NOMO-1 treated with dmso at 0.1 percent for 144 hours (cell line): ENCODE data around the gene PKD1.

Experiments used
- DNase-seq: peaks from one replicate; lab custom pipeline; 2025; ENCODE audit not compliant: unreplicated experiment; lab: John Stamatoyannopoulos, UW

Gene PKD1

DNA sequence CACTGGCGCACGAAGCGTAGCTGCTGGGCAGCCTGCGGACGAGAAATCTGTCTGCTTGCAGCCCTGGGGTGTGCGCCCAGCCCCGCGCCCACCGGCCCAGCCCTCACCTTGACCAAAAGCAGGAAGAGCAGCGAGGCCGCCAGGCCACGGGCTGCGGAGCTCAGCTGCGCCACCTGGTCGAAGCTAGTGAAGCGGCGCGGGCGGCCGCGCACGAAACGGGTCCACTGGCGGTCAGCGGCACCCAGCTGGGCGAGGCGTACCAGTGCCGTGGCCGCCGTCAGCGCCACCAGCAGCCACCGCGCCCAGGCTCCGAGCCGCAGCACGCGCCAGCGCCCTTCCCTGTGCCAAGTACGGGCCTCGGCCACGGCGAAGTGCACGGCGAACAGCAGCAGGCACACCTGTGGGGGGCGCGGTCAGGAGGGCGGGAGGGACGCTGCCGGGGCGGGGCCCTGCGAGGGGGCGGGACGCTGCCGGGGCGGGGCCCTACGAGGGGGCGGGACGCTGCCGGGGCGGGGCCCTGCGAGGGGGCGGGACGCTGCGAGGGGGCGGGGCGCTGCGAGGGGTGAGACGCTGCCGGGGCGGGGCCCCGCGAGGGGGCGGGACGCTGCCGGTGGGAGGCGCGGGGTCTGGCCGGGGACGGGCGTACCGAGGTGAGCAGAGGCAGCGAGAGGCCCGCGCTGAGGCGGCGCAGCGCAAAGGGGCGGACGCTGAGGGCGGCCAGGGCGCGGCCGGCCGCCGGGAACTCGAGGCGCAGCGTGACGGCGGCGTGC, 44.7 kb downstream of the PKD1 start:
- DNase-seq = no peak

DNA sequence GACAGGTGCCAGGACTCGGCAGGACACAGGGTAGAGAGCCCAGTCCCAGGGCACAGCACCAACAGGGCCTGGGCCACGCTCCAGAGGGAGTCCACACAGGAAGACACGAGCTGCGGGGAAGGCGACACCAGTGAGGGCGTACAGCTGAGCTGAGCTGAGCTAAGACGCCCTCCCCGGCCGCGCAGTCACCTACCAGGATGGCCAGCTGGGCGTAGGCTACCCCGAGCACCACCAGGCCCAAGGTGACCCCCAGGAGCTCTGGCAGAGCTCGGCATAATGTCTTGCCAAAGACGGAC, 45.3 kb downstream of the PKD1 start:
- DNase-seq = no peak

DNA sequence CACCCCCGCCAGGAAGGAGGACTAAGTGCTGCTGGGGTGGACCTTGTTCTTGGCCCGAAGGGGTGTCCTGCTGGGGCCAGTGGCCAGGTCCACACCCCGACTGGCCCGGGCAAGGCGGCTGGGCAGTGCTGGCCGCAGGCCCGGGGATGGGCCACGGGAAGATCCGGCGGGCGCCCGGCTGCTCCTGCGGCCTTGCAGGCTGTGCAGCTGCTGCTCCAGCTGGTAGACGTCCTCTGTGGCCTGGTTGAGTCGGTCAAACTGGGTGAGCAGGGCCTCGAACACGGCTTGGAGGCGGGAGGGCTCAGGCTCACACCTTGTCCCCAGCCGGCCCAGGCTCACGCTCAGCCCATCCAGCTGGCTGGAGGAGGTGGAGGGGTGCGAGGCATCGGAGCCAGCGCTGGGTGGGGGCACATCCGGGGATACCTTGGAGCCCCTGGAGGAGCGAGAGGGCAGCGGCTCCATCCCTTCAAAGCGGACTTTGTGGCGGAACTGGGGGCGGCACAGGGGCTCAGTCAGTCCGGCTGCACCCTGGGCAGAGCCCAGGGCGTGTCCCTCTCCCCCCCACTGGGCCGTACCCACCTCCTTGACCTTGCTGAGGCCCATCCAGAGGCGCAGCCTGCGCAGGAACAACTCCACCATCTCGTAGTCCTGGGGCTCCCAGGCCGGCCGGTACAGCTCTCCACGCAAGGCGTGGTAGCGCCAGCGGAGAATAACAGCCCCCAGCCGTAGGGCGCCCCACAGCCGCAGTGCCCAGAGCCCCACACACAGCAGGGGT, 45.8 kb downstream of the PKD1 start:
- no peak for DNase-seq

DNA sequence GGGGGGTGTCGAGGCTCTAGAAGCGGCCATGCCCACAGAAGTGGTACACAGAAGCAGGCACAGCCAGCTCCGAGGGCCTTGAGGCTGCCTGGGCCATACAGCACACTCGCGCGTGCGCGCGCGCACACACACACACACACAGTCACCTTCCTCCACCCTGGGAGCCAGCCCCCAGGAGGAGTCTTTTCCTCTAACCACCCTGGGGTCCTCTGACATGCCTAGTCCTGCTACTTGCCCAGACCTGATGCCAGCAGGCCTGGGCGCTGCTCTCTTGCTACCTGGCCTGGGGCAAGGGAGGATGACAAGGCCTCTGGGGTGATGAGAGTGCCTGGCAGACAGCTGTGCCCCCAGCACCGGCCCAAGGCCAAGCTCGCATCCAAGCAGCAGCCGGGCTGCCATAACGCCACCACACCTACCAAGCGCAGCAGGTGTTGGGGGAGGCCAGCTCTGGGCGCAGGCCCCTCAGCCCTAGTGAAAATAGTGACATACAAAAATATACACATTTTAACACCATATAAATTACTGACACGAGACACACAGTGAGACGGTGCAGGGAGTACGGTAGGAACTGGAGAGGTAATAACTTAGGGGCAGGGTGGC, 46.8 kb downstream of the PKD1 start:
- DNase-seq = no peak

DNA sequence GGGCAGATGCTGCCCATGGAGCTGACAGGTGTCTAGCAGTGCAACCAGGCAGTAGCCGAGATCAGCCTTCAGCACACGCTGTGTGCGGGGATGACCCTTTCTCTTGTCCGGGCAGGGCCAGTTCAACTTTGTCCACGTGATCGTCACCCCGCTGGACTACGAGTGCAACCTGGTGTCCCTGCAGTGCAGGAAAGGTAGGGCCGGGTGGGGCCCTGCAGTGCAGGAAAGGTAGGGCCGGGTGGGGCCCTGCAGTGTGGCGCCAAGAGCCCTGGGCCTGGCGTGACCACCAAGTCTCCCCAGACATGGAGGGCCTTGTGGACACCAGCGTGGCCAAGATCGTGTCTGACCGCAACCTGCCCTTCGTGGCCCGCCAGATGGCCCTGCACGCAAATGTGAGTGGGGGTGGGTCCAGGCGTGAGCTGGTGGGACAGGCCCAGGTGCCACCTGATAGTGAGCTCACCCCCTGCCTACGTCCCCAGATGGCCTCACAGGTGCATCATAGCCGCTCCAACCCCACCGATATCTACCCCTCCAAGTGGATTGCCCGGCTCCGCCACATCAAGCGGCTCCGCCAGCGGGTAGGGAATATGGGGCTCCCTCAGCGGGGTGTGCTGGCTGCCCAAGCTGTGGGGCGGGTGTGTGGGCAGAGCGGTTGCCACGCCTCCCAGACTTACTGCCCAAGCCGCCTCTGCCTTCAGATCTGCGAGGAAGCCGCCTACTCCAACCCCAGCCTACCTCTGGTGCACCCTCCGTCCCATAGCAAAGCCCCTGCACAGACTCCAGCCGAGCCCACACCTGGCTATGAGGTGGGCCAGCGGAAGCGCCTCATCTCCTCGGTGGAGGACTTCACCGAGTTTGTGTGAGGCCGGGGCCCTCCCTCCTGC, 47.7 kb downstream of the PKD1 start:
- DNase-seq = no peak

DNA sequence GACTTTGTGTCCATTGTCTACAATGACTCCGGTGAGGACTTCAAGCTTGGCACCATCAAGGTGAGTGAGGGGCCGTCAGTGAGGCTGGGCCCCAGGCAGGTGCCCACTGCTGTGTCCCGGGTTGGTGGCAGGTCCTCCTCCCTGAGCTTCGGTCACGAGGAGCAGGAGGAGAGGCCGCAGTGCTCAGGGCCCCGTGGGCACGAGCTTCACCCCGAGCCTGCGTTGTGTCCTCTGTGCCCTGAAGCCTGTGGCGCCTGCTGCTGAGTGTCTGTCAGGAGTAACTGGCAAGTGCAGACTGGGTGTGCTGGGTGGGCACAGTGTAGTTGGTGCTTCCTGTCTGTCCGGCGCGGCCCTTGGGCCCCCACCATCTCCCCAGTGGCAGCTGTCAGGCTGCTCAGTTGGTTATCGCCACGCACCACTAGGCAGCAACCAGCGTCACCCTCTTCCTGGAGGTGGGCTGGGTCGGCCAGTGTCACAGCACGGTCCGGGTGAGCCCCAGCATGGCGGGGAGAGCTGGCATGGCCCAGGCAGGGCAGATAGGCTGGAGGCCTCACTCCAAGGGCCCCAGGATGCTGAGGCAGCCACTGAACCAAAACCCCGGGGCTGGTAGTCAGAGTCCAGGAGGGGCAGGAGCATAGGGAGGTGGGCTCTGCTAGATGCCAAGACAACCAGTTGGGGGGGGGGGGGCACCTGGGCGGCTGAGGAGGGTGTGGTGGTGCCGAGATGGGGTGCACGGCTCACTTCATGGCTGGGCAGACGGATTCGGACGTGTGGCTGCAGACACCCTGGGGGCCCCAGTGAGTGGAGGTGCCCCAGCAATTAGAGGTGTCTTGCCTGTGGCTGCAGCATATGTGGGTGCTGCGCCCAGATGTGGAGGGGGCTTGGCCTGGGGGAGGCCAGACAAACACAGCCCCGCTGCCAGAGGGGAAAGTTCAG, 48.6 kb downstream of the PKD1 start:
- no peak for DNase-seq

DNA sequence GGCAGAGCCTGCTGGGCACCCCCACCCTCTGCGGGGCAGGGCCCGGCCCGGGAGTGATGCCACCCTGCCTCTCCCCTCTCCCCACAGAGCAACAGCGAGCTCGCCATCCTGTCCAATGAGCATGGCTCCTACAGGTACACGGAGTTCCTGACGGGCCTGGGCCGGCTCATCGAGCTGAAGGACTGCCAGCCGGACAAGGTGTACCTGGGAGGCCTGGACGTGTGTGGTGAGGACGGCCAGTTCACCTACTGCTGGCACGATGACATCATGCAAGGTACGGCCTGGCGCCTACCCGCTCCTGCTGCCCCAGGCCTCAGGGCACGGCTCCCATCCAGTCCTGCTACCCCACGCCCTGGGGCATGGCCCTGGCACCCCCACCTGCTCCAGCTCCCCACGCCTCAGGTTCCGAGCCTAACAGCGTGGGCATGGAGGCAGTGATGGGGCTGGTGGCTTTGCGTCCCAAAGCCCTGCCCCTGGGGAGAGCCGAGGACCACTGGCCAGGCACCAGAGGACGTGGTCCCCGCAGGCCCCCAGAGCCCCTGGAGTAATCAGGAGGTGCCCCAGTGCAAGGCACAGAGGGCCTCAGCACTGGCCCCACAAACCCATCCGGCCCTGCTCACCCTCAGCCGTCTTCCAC, 49.5 kb downstream of the PKD1 start:
- DNase-seq = no peak

DNA sequence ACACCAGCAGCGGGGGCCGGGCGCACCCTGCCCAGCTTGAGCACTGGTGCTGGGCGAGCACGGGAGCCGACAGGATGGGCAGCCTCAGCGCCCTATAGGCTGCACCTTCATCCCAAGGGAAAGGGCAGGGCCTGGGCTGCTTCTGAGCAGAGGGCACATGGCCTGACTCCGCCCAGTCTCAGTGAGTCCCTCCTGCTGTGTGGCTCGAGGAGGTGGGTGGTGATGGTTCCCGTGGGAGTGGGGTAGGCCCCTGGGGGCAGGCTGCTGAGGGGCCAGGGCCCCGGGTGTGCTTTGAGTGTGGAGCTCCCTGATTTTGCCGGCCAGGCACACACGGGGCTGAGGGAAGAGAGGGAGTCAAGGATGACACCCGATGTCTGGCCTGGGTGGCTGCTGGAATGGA, 50.0 kb downstream of the PKD1 start:
- no peak for DNase-seq

DNA sequence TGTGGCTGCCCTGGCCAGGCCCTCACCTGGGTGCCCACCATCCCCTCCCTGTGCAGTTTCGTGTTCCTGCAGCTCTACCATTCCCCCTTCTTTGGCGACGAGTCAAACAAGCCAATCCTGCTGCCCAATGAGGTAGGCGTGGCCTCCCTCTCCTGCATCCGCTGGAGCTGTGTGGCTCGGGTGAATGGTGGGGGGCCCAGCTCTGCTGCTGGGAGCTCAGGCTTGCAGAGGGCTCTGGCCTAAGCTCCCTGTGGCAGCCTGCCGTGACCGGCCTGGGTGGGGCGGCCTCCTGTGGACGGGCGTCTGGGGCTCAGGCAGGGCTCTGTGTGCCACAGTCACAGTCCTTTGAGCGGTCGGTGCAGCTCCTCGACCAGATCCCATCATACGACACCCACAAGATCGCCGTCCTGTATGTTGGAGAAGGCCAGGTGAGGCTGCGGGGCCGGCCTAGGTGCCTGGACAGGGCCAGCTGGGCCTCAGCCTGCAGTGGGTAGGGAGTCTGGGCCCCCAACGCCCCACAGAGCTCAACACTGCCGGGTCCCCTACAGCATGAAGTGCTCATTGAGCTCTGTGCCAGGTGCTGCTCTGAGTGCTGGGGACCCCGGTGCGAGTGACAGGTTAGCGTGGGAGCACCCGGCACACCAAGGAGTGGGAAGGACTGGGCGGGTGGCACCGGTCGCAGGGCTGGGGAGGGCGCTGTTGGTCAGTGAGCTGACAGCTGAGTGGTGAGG, 50.6 kb downstream of the PKD1 start:
- DNase-seq = no peak

DNA sequence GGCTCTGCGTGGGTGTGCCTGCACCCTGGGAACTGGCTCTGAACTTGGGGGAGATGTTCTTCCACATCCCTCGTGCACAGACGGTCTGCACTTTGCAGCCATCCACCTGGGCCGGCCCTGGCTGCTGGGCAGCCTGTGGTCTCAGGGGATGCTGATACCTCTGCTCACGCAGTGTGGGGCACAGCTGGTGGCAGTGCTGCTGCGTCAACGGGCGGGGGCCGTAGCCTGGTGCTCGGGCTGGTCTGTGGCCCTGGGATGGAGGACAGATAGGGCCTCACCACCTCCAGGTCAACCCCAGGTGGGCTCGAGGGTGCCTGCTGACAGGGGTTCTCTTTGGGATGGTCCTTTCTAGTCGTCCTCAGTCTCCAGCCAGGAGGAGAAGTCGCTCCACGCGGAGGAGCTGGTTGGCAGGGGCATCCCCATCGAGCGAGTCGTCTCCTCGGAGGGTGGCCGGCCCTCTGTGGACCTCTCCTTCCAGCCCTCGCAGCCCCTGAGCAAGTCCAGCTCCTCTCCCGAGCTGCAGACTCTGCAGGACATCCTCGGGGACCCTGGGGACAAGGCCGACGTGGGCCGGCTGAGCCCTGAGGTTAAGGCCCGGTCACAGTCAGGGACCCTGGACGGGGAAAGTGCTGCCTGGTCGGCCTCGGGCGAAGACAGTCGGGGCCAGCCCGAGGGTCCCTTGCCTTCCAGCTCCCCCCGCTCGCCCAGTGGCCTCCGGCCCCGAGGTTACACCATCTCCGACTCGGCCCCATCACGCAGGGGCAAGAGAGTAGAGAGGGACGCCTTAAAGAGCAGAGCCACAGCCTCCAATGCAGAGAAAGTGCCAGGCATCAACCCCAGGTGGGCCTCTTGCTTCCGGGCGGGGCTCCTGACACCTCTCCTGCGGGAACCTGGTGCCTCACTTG, 51.6 kb downstream of the PKD1 start:
- DNase-seq = no peak

DNA sequence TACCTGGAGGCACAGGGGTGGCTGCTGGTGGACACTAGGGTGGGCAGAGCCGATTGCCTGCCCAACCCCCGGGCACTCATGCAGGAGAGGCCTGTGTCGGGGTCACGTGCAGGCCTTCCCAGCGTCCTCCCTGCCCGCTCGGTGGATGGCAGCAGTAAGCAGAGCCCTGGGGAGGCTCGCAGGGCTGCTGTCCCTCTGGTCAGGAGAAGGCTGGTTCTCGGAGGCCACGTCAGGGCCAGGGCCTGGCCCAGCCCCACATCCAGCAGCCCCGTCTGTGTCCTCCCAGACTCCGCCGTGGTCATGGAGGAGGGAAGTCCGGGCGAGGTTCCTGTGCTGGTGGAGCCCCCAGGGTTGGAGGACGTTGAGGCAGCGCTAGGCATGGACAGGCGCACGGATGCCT, 52.3 kb downstream of the PKD1 start:
- DNase-seq = no peak

DNA sequence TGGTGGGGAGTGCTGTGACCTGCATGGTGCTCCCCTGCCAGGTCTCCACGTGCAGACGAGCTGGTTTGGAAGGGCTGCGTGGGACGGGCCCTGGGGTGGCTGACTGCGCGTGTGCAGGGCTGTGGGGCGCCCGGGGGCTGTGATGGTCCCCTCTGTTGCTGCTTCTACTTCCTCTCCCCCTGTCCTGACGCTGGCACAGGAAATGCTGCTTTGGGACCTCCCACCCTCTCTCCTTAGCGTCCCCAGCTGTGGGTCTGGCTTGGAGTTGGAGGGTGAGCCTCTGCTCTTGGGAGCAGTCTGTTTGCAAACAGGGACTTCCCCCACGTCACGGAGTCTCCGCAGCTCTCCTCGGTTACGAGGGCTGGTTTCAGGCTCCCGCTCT, 52.7 kb downstream of the PKD1 start:
- DNase-seq = no peak

DNA sequence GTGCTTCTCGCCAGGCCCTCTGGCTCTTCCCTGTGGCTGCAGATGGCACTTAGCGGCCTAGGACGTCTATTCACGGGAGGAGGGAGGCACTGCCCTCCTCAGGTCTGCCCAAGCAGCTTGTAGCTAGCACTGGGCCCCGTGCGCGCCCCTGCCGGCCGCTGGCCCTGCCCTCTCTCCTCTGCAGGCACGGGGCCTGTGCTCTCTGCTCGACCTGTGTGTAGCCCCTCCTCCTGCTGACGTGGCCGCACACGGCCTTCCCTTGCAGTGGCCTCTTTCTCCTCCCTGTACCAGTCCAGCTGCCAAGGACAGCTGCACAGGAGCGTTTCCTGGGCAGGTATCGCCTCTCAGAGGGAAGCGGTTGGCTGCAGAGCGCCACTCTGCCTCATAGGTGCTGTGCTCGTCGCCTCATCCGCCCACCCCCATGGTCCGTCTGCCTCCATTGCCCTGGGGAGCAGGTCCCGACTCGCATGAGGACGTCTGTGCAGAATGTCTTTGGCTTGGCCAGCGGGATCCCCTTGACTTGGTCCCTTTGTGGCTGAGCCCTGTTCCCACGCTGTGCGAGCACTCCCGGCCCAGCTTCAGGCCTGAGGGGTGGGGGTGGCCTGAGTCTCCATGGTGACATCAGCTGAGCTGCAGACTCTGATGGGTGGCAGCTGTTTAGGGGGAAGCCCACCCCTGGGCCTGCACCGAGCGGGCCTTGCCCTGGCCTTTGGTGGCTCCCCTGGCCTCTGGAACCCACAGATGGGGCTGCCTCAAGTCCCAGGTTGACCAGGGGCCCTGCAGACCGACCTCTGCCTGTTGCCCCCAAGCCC, 53.3 kb downstream of the PKD1 start:
- DNase-seq = no peak

DNA sequence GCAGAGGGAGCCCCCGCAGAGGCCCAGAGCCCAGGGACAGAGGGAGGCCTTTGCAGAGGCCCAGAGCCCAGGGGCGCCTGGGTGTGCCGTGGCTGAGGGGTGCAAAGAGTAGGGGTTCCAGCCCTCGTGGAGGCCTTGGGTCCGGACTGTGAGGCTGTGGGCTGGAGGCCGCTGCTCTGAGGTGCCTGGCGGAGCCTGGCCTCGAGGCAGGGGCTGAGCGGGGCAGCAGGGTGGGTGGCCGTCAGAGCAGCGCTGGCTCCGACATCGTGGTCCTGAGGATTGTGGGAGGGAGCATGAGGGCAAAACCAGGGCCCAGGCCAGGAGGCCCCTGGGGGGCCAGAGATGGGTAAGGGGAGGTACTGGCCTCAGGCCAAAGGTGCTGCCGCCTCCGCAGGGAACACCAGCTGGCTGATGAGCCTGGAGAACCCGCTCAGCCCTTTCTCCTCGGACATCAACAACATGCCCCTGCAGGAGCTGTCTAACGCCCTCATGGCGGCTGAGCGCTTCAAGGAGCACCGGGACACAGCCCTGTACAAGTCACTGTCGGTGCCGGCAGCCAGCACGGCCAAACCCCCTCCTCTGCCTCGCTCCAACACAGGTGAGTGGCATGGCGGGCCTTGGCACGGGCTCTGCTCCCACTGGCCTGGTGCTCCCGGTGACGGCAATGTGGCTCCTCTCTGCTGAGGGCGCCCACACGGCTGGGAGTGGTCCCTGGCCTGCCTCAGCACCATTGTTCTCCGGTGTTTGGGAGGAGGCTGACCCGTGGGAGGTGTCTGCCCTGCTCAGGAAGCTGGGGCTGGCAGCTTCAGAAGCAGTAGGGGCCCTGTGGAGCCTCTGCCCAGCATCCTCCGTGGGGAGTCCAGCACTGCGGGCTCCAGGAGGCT, 54.3 kb downstream of the PKD1 start:
- no peak for DNase-seq

DNA sequence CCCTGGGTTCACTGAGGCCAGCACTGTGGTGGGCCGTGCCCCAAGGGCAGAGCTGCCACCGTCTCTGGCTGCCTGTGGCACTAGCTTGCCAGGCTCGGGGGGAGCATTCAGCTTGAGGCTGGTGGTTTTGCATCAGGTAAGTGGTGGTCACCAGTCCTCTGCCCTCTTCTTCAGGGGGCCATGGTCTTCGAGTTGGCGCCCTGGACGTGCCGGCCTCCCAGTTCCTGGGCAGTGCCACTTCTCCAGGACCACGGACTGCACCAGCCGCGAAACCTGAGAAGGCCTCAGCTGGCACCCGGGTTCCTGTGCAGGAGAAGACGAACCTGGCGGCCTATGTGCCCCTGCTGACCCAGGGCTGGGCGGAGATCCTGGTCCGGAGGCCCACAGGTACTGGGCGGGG, 55.7 kb downstream of the PKD1 start:
- no peak for DNase-seq

DNA sequence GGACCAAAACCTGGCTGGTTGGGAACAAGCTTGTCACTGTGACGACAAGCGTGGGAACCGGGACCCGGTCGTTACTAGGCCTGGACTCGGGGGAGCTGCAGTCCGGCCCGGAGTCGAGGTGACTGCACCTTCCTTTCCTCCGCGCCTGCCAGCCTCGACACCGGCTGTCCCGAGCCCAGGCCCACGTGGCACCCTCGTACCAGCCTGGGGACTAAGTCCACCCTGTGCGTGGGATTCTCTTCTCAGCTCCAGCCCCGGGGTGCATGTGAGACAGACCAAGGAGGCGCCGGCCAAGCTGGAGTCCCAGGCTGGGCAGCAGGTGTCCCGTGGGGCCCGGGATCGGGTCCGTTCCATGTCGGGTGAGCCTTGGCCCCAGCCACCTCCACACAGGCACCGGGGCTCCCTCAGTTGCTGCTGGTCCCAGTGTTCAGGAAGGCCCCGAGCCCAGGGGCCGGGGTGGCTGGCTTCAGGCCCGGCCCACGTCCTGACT, 56.3 kb downstream of the PKD1 start:
- no peak for DNase-seq
